HG02885 (cell line): ENCODE results near the gene TSPAN1.
A peak's percentile ranks its signal among the peaks of the same experiment; 100 is the strongest.
"Not testable (repeated sequence)": the region's sequence is repeated elsewhere in the genome, so short reads cannot be mapped to it uniquely, and the experiment has no call there.

Experiments
- ATAC-seq: cut with Tn5 transposase; IDR thresholded peaks from one replicate; pipeline ENCODE4 v1.9.1; 2021; ENCODE audit warnings: mild to moderate bottlenecking; ENCODE audit not compliant: unreplicated experiment, poor library complexity

Gene TSPAN1

DNA sequence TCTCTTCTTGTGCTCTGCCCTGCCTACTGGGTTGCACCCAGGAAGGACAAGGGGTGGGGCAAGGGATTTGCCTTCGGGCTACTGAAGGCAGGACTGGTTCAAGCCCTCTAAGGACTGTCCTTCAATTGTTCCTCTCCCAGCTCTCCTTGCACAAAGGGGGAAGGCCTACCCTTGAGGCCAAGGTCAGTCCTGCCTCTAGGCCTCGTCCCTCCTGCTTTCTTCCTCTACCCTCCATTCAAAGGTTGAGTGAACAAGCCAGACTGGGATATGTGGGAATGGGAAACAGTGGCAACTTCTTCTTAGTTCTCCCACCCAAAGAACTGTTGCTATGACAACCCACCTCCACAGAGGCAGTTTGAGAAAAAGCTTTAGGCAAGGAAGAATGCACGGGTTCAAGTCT is 30.9 kb downstream of the TSPAN1 start:
- no peak for ATAC-seq

DNA sequence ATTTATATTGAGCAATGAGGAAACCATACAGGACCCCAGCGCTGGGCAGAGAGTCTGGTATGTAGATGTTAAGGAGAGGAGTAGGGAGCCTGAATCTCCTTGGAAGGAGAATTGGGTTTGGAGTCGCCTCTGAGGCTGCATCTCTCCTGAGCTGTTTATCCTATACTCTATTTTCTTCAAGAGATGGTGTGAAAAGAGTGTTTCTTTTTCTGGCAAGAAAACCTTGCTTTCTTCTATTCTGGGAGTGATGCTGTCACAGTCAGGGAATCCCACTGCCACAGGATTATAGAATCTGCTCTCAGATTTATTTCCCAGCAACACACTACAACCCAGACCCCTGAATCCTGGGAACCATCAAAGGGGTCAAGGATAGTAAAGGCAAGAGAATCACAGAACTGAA is 31.5 kb downstream of the TSPAN1 start:
- ATAC-seq = no peak

DNA sequence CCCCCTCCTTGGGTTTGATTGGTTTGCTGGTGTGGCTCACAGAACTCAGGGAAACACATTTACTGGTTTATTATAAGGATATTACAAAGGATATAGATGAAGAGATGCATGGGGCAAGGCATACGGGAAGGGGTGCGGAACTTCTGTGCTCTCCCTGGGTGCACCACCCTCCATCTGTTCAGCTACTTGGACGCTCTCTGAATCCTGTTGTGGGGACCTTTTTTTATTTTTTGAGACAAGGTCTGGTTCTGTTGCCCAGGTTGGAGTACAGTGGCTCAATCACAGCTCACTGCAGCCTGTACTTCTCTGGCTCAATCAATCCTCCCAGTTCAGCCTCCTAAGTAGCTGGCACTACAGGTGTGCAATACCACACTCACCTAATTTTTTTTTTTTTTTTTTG is 35.7 kb downstream of the TSPAN1 start:
- ATAC-seq = no peak

DNA sequence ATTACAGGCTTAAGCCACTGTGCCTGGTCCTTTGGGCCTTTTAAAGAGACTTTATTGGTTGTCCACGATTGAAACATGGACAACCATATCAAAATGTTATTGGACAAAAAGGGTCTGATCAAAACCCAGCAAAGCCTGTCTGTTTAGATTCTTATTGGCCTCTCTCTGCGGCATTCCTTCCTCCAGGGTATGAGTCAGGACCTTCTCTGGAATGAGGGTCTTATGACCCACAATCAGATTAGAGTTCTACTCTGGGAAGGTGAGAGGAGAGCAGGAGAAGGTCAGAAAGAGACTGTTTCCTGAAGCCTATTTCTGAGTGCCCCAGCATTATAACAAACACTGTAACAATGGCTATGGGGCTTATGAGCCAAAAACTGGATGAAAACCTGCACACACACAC is 36.2 kb downstream of the TSPAN1 start:
- ATAC-seq = no peak

DNA sequence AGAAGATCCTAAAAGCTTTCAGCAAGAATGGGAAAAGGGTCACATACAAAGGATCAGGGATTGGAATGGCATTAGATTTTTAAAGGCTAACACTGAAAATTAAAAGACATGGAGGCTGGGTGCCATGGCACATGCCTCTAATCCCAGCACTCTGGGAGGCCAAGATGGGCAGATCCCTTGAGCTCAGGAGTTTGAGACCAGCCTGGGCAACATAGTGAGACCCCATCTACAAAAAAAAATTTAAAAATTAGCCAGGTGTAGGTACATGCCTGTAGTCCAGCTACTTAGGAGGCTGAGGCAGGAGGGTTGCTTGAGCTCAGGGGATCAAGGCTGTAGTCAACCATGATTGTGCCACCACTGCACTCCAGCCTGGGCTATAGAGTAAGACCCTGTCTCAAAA is 40.6 kb downstream of the TSPAN1 start:
- ATAC-seq = no peak

DNA sequence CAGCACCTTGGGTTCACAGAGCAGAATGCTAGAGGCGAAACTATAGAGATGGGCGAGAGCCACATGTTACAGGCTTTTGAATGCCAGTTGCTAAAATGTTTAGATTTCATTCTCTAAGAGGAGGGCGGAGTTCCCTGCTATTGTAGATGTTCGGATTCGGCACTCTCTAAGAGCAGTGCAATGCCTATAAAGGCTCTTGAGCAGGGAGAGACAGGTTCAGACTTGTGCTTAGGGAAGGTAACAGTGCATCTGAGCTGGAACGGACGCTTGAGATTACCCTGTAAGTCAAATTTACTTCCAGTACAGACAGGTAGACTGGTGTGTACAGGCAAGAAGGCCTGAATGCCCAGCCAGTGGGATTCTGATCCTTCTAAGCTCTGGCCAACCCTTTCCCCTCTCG is 43.6 kb downstream of the TSPAN1 start:
- ATAC-seq = no peak

DNA sequence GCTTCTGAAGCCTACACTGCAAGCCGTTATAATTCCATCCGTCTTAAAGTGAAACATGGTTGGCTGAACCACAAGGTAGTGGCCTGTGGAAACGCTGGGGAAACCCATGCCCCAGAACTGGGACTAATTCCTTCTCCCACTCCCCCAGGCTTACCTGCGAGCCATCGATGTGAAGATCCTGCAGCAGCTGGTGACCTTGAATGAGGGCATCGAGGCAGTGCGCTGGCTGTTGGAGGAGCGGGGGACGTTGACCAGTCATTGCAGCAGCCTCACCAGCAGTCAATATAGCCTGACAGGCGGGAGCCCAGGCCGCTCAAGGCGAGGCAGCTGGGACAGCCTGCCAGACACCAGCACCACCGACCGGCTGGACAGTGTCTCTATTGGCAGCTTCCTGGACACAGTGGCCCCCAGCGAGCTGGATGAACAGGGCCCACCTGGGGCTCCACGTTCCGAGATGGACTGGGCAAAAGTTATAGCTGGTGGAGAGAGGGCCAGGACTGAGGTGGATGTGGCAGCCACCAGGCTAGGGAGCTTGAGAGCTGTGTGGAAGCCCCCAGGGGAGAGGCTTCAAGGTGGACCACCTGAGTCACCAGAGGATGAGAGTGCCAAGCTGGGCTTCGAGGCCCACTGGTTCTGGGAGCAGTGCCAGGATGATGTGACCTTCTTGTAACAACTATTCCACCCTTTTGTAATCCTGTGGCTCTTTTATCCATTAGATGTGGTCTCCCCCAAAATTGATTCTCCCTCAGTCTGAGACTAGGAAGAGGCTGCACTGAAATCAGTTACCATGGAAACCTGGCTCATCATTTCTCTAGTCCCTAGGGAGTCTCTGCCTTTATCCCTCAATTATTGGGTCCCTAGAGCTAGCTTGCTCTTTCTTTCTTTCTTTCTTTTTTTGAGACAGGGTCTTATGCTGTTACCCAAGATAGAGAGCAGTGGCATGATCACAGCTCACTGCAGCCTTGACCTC is 44.9 kb downstream of the TSPAN1 start:
- no peak for ATAC-seq

DNA sequence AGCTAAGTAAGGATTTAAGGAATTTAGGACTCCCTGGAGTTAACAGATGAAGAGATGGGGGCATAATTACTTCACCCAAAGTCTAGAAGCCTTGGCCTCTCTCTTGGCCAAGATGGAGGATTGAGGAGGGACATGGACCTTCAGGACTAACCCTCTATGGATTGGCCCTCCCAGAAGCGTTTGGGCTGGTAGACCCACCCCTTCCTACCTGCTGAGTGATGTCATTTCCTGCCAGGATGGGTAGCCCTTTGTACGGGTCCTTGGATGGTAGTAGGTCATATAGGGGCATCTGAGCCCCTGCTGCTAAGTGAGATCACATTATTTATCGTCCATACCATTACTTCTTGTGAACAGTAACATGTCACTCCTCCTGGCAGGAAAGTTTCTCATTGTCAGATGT is 45.9 kb downstream of the TSPAN1 start:
- no peak for ATAC-seq

DNA sequence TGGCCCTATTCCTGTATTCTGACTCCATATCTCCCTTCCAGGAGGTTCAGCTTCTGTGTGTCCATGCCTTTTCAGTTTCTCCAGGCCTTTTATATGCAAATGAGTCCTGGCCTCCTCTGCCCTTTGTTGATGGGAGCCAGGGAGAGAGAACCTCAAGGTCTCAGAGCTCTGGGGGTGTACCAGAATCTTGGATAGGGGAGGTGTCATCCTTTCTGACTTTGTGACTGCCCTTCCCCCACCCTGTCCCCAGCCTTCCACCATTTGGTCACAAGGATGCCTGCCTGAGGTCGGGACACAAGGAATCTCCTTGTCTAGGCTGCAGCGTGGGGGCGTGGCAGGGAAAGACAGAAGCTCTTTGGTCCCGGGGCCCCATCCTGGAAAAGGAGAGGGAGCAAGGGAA is 46.9 kb downstream of the TSPAN1 start:
- ATAC-seq = no peak

DNA sequence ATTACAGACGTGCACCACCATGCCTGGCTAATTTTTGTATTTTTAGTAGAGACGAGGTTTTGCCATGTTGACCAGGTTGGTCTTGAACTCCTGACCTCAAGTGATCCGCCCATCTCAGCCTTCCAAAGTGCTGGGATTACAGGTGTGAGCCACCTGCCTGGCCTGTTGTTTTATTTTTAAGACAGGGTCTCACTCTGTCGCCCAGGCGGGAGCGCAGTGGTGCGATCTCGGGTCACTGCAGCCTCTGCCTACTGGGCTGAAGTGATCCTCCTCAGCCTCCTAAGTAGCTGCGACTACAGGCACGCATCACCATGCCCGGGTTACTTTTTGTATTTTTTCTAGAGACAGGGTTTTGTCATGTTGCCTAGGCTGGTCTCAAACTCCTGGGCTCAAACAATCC is 48.2 kb downstream of the TSPAN1 start:
- not testable (repeated sequence) for ATAC-seq

DNA sequence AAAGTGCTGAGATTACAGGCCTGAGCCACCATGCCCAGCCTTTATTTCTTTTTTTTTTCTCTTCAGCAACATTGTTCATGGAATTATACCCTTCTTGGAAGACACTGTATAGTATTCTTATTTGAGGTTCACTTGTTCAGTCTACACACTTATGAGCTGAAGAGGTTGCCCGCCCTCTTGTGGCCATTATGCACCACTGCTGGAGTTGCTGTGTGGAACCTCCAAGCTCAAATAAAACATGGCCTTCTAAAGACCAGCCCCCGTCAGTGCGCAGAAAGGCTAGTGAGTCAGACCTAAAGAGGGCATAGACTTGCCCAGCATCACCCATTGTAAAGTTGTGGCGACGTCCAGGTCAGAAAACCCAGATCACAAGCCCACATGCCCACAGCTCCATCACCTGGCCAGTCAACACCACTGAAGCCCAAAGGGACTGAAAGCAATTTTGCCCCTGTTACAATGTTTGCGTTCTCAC is 48.6 kb downstream of the TSPAN1 start:
- peak; percentile 59 for ATAC-seq

DNA sequence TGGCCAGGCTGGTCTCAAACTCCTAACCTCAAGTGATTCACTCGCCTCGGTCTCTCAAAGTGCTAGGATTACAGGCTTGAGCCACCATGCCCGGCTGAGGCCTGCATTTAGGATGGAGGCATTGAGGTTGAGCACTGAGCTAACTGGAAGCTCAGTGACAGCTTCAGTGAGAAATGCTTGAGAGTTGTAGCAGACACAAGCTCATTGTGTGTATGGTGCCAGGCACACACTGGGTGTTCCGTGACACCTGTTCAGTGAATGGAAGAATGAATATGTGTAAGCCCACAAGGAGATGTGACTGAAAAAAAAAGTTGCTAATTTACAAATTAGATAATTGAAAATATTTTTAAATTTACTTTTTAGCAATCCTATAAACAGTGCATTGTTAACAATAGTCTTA is 50.1 kb downstream of the TSPAN1 start:
- no peak for ATAC-seq

DNA sequence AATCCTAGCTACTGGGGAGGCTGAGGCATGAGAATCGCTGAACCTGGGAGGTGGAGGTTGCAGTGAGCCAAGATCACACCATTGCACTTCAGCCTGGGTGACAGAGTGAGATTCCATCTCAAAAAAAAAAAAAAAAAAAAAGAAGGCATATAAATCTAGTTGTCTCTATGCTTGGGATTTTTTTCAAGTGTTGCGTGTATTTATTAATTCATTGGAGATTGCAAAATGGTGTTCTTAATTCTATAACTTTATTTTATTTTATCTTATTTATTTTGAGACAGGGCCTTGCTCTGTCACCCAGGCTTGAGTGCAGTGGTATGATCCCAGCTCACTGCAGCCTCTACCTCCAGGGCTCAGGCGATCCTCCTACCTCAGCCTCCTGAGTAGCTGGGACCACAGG is 56.3 kb downstream of the TSPAN1 start:
- not testable (repeated sequence) for ATAC-seq
